ENCODE data around the gene ROR1.

Gene ROR1

GRCh38 chr1:63940440-63940839, 166.6 kb downstream of the ROR1 start:
- H3K36me3 ChIP-seq (ENCODE audit: control insufficient read depth, insufficient read depth, low read length) = no peaks in the 10 kb centered on the region
- no peak overlapping the region for H3K4me3 ChIP-seq (replicated peaks; ENCODE audit: low read depth, low read length)
- H3K27me3 ChIP-seq (replicated peaks; ENCODE audit: control insufficient read depth, insufficient read depth, low read length) = no peaks in the 10 kb centered on the region; the same call in 1 of the 2 replicates
- DNase-seq (ENCODE audit: extremely low read depth, insufficient read length) = no peak
- TF ChIP-seq CTCF (IDR thresholded peaks at IDR 0.05; ENCODE audit: insufficient read depth, low read length, poor library complexity, severe bottlenecking) = no peak

- TF ChIP-seq CTCF (IDR thresholded peaks at IDR 0.05; ENCODE audit: insufficient read depth, low read length, poor library complexity, severe bottlenecking) = no peak
- no peaks in the 10 kb centered on the region for H3K36me3 ChIP-seq (ENCODE audit: control insufficient read depth, insufficient read depth, low read length)
- DNase-seq (ENCODE audit: extremely low read depth, insufficient read length) = no peak
These were observed 169.6 kb downstream of the ROR1 start for GRCh38 chr1:63943393-63943792.

GRCh38 chr1:63945943-63946342, 172.1 kb downstream of the ROR1 start:
- Histone ChIP-seq H3K4me3 (replicated peaks; ENCODE audit: low read depth, low read length) (no peak overlapping the region), H3K27me3 (replicated peaks; ENCODE audit: control insufficient read depth, insufficient read depth, low read length) (peaks cover 2% of the 10 kb centered on the region; the same call in 1 of the 2 replicates), H3K36me3 (ENCODE audit: control insufficient read depth, insufficient read depth, low read length) (no peaks in the 10 kb centered on the region)
- TF ChIP-seq CTCF (IDR thresholded peaks at IDR 0.05; ENCODE audit: insufficient read depth, low read length, poor library complexity, severe bottlenecking) = no peak
- DNase-seq (ENCODE audit: extremely low read depth, insufficient read length) = no peak

More at GRCh38 chr1:63943393-63943792, 169.6 kb downstream of the ROR1 start:
- H3K27me3 ChIP-seq (replicated peaks; ENCODE audit: control insufficient read depth, insufficient read depth, low read length) = no peaks in the 10 kb centered on the region; the same call in 1 of the 2 replicates
- H3K4me3 ChIP-seq (replicated peaks; ENCODE audit: low read depth, low read length) = no peak overlapping the region

- no peaks in the 10 kb centered on the region for H3K36me3 ChIP-seq (ENCODE audit: control insufficient read depth, insufficient read depth, low read length)
- no peak for TF ChIP-seq CTCF (IDR thresholded peaks at IDR 0.05; ENCODE audit: insufficient read depth, low read length, poor library complexity, severe bottlenecking)
- no peak overlapping the region for H3K4me3 ChIP-seq (replicated peaks; ENCODE audit: low read depth, low read length)
- H3K27me3 ChIP-seq (replicated peaks; ENCODE audit: control insufficient read depth, insufficient read depth, low read length) = peaks cover 2% of the 10 kb centered on the region; the same call in 1 of the 2 replicates
- no peak for DNase-seq (ENCODE audit: extremely low read depth, insufficient read length)
These were observed 173.2 kb downstream of the ROR1 start for GRCh38 chr1:63946866-63947491.

- no peak overlapping the region for H3K4me3 ChIP-seq (replicated peaks; ENCODE audit: low read depth, low read length)
- no peaks in the 10 kb centered on the region for H3K36me3 ChIP-seq (ENCODE audit: control insufficient read depth, insufficient read depth, low read length)
- no peak for DNase-seq (ENCODE audit: extremely low read depth, insufficient read length)
- H3K27me3 ChIP-seq (replicated peaks; ENCODE audit: control insufficient read depth, insufficient read depth, low read length) = peaks cover 2% of the 10 kb centered on the region; the same call in 1 of the 2 replicates
- no peak for TF ChIP-seq CTCF (IDR thresholded peaks at IDR 0.05; ENCODE audit: insufficient read depth, low read length, poor library complexity, severe bottlenecking)
These were observed 174.1 kb downstream of the ROR1 start for GRCh38 chr1:63947904-63948303.

Data from GM06990 (cell line).